Muscle layer of duodenum (tissue), 2 donors: ENCODE results near the gene SFT2D1.
A peak's percentile ranks its signal among the peaks of the same experiment; 100 is the strongest.
"Not testable (repeated sequence)": the region's sequence is repeated elsewhere in the genome, so short reads cannot be mapped to it uniquely, and the experiment has no call there.

ENCODE experiments used
- H3K27ac ChIP-seq: one replicate; pipeline ENCODE4 v1.7.0; 2013; ENCODE audit warnings: mild to moderate bottlenecking, low read length
- H3K27me3 ChIP-seq: one replicate; pipeline ENCODE4 v1.7.0; 2013; ENCODE audit warnings: low read depth, mild to moderate bottlenecking, control low read depth, low read length
- H3K36me3 ChIP-seq, 2 donors: one replicate each; pipeline ENCODE4 v1.7.0; 2013; ENCODE audit warnings: low read length in 2 of 2, control low read depth in 1 of 2, mild to moderate bottlenecking in 1 of 2; ENCODE audit not compliant: insufficient read depth in 2 of 2, control insufficient read depth in 1 of 2
- H3K4me1 ChIP-seq, 2 donors: one replicate each; pipeline ENCODE4 v1.7.0; 2013; ENCODE audit warnings: low read length in 2 of 2, mild to moderate bottlenecking in 2 of 2, control low read depth in 1 of 2, moderate library complexity in 1 of 2; ENCODE audit not compliant: insufficient read depth in 2 of 2, control insufficient read depth in 1 of 2
- H3K4me3 ChIP-seq, 2 donors: one replicate each; pipeline ENCODE4 v1.7.0; 2013; ENCODE audit warnings: low read length in 2 of 2, low read depth in 1 of 2, mild to moderate bottlenecking in 1 of 2
- H3K9me3 ChIP-seq, 2 donors: one replicate each; pipeline ENCODE4 v1.7.0; 2013; ENCODE audit warnings: low read length in 2 of 2, control low read depth in 1 of 2, mild to moderate bottlenecking in 1 of 2; ENCODE audit not compliant: control insufficient read depth in 1 of 2
- donor health status: healthy.

The SFT2D1 gene

DNA sequence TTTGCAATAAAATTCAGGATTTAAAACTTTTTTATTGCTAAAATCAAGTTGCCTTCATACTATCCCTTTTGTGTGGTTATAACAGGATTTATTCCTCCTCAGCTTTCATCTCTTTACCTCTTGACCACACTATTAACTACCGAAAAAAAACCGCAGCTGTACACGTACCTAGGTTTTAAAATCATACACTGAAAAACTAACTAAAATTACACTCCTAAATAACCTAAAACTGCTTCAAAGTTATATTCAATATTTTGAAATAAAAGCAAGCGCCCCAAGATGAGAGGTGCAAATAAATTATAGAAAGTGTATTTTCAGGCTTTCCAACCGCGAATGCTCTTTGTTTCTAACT, 39.0 kb upstream of the SFT2D1 start:
- Histone ChIP-seq H3K4me1 (peaks cover 0 to 6% of the 10 kb centered on the region in 2 donors), H3K27me3 (no peaks in the 10 kb centered on the region), H3K4me3 (peak overlapping the region; percentile 66 to 98), H3K9me3 (no peaks in the 10 kb centered on the region), H3K27ac (peak overlapping the region; percentile 56), H3K36me3 (no peaks in the 10 kb centered on the region)

DNA sequence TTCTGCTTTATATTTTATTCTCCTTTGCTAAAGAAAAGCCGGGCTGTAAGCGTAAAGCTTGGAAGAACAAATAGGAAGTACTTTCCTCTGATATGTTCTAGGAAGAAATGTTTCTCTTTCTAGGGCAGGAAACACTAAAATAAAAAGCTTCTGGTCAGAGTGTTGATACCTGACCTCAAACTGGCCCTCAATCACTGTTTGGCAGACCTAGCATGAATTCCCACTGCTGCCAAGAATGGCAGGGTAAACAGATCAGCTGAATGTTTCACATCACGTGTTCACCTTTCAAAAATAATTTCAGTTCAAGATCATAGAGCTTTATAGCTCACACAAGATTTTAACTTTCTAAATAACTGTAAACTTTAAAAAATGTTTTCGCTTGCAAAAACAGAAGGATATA, 37.5 kb upstream of the SFT2D1 start:
- no peak overlapping the region for H3K27ac ChIP-seq
- H3K9me3 ChIP-seq: no peaks in the 10 kb centered on the region
- H3K4me3 ChIP-seq: no peak overlapping the region
- H3K27me3 ChIP-seq: no peaks in the 10 kb centered on the region
- peaks cover 0 to 6% of the 10 kb centered on the region in 2 donors for H3K4me1 ChIP-seq
- no peaks in the 10 kb centered on the region for H3K36me3 ChIP-seq

DNA sequence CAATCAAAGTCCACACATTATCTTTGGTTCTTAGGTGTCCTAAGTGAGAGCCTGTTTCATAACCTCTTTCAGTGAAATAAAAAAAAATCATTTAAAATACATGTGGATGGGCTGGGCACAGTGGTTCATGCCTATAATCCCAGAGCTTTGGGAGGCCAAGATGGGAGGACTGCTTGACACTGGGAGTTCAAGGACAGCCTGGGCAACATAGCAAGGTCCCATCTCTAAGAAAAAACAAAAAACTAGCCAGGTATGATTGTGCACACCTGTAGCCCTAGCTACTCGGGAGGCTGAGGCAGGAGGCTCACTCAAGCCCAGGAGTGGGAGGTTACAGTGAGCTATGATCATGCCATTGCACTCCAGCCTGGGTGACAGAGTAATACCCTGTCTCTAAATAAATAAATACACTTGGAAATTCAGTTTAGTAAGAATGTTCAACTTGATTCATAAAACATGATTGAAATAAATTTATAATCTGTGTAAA, 36.8 kb upstream of the SFT2D1 start:
- Histone ChIP-seq H3K27ac (no peak overlapping the region), H3K36me3 (no peaks in the 10 kb centered on the region), H3K27me3 (no peaks in the 10 kb centered on the region), H3K9me3 (no peaks in the 10 kb centered on the region), H3K4me3 (no peak overlapping the region), H3K4me1 (peaks cover 0 to 6% of the 10 kb centered on the region in 2 donors)

DNA sequence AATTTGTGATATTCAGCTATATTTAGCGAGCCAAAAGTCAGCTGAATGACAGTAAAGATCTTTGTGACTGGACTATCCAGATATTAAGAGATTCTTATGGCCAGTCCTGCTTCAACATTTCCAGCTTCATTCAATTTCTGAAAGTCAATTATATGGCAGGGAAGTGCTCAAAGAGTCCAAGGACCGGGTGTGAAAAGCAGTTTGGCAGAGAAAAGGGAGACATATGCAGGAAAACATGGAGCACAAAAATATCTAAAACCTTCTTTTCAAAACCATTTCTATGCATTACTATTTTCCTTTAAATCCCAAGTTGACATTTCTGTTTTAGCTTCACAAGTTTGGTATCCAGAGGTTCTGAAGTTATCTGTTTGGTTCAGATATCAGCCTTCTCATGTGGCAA, 35.4 kb upstream of the SFT2D1 start:
- H3K27ac ChIP-seq: no peak overlapping the region
- H3K27me3 ChIP-seq: no peaks in the 10 kb centered on the region
- peaks cover 0 to 6% of the 10 kb centered on the region in 2 donors for H3K4me1 ChIP-seq

DNA sequence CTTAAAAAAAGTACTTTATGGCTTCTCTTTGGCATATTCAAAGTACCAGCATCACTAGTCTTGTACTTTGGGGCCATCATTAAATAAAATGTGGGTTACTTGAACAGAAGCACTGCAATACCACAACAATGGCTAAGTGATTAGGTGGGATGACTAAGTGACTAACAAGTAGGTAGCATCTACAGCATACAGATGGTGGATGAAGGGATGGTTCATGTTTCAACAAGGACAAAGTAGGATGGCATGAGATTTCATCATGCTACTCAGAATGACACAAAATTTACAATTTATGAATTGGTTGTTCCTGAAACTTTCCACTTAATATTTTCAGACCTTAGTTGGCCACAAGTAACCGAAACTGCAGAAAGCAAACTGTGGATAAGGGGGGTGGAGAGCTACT, 32.7 kb upstream of the SFT2D1 start:
- H3K9me3 ChIP-seq: no peaks in the 10 kb centered on the region
- no peak overlapping the region for H3K27ac ChIP-seq
- no peaks in the 10 kb centered on the region for H3K27me3 ChIP-seq
- H3K36me3 ChIP-seq: no peaks in the 10 kb centered on the region
- H3K4me3 ChIP-seq: no peak overlapping the region
- H3K4me1 ChIP-seq: no peaks in the 10 kb centered on the region

More for the DNA sequence above, 35.4 kb upstream of the SFT2D1 start:
- H3K36me3 ChIP-seq: no peaks in the 10 kb centered on the region
- no peak overlapping the region for H3K4me3 ChIP-seq
- no peaks in the 10 kb centered on the region for H3K9me3 ChIP-seq

DNA sequence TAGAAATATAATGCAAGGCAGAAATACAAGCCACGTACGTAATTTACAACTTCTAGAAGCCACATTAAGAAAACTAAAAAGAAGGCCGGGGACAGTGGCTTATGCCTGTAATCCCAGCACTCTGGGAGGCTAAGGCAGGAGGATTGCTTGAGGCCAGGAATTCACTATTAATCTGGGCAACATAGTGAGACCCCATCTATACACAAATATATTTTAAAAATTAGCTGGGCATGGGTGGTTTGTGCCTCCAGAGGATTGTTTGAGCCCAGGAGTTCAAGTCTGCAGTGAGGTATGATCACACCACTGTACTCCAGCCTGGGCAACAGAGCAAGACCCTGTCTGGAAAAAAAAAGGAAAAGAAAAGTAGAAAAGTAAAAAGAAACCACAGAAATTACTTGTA, 28.1 kb upstream of the SFT2D1 start:
- Histone ChIP-seq H3K4me1 (peaks cover 0 to under 1% of the 10 kb centered on the region in 2 donors), H3K27ac (no peak overlapping the region), H3K27me3 (no peaks in the 10 kb centered on the region), H3K9me3 (no peaks in the 10 kb centered on the region), H3K4me3 (no peak overlapping the region), H3K36me3 (peaks cover 0 to 11% of the 10 kb centered on the region in 2 donors)

DNA sequence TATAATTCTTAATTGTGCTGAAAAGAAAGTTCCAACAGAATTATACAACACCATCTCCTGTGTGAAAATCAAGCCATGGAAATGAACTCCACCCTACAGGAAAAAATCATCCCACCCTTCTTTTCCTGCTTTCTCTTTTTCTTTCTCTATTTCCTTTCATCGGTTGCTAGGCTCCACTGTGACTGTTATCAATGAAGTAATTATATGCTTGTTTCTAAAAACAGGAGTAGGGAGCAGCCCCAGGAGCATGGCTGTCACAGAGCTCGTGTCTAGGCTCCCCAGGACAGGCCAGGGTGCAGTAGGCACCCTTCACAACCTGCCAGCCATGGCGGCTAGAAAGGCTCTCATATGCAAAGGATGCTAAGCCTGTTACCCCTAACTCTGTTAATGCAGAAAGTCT, 27.4 kb upstream of the SFT2D1 start:
- H3K9me3 ChIP-seq: no peaks in the 10 kb centered on the region
- no peaks in the 10 kb centered on the region for H3K27me3 ChIP-seq
- H3K4me1 ChIP-seq: peaks cover 0 to 3% of the 10 kb centered on the region in 2 donors
- H3K4me3 ChIP-seq: no peak overlapping the region
- H3K36me3 ChIP-seq: peaks cover 1 to 12% of the 10 kb centered on the region in 2 donors
- no peak overlapping the region for H3K27ac ChIP-seq

DNA sequence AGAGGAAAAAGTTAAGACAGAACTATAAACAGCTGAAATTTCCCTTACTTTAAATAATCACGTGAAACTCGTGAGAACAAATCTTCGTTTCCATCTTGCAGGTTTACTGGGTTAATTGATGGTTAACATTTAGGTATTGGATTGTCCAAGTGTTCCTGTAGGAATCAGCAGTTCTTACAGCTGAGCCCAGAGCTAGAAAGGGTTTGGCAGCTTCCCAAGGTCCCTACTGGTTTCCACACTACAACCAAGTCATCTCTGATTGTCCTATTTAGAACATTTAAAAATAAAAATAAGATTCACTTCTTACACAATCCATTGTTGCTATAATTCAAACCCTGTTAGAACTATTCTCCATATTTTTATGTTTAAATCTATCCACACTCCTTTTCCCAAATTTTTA, 24.6 kb upstream of the SFT2D1 start:
- no peaks in the 10 kb centered on the region for H3K27me3 ChIP-seq
- H3K27ac ChIP-seq: no peak overlapping the region
- H3K36me3 ChIP-seq: peaks cover 6 to 16% of the 10 kb centered on the region in 2 donors
- no peak overlapping the region for H3K4me3 ChIP-seq
- no peaks in the 10 kb centered on the region for H3K9me3 ChIP-seq
- H3K4me1 ChIP-seq: peaks cover 0 to 9% of the 10 kb centered on the region in 2 donors

DNA sequence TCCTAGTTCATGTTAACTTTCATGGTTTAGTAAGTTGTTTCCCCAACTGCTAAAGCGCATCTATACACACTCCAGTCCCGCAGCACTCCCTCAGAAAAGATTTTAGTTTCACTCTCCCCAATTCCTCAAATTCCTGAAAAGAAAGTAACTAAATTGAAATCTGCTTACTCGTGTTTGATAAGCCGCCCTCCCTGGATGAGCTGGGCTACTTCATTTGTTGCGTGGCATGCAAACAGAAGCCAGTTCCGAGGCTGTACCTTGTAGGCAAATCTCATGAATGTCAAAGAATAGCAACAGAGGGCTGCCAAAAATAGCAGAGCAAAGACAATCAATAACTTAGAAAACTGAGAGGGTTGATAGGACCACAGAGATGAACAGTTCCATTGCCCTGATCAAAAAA, 23.5 kb upstream of the SFT2D1 start:
- Histone ChIP-seq H3K36me3 (peaks cover 6 to 16% of the 10 kb centered on the region in 2 donors), H3K4me3 (no peak overlapping the region), H3K27me3 (no peaks in the 10 kb centered on the region), H3K27ac (peak overlapping the region; percentile 22), H3K9me3 (no peaks in the 10 kb centered on the region), H3K4me1 (peaks cover 0 to 9% of the 10 kb centered on the region in 2 donors)

DNA sequence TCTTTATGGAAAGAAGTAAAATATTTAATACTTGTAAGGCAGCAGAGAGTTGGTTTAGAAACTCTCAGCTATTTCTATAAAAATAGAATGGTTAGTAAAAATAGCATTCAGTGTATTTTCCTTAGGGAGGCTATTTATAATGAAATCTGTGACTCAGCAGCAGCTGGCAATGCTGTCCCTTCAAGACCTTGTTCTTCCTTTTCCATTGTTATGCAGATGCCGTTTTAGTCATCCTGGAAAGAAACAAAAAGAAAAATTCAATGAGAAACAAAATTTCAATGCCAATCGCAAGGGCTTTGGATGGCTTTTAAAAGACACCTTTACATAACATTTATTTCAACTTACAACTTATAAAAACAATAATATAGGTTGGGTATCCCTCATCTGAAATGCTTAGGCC, 22.9 kb upstream of the SFT2D1 start:
- H3K27ac ChIP-seq: peak overlapping the region; percentile 22
- H3K4me1 ChIP-seq: peaks cover 0 to 9% of the 10 kb centered on the region in 2 donors
- H3K36me3 ChIP-seq: peaks cover 6 to 16% of the 10 kb centered on the region in 2 donors
- no peaks in the 10 kb centered on the region for H3K27me3 ChIP-seq
- H3K9me3 ChIP-seq: no peaks in the 10 kb centered on the region
- no peak overlapping the region for H3K4me3 ChIP-seq

DNA sequence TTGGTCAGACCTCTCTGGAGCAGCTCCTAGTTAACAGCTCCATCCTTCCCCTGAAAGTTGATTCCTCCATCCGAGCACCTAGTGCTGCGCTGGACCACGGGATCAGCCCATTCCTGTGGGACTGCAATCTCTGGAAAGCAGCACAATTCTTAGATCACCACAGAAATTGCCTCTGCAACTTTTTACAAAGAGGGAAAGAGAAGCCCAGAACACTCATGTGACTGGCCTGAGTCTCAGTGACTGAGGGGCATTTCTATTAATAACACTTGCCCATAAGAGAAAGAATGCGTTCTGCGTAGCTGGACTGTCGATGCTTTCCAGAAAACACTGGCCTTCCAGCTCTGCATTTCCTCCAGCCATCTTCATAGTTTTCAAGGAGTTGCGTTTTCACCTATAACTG, 22.1 kb upstream of the SFT2D1 start:
- Histone ChIP-seq H3K27ac (peak overlapping the region; percentile 57), H3K4me1 (peaks cover 0 to 9% of the 10 kb centered on the region in 2 donors), H3K36me3 (peaks cover 6 to 16% of the 10 kb centered on the region in 2 donors), H3K27me3 (no peaks in the 10 kb centered on the region), H3K4me3 (no peak overlapping the region), H3K9me3 (no peaks in the 10 kb centered on the region)

DNA sequence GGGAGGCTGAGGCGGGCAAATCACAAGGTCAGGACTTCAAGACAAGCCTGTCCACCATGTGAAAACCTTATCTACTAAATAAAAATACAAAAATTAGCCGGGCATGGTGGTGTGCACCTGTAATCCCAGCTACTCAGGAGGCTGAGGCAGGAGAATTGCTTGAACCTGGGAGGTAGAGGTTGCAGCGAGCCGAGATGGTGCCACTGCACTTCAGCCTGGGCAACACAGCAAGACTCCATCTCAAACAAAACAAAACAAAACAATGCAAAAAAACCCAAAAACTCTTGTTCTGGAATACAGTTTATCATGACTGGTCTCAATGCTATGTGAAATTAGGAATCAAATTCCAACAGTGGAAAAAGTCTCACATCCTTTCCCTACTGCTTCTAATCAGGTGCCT, 20.1 kb upstream of the SFT2D1 start:
- H3K9me3 ChIP-seq, H3K4me3 ChIP-seq, H3K4me1 ChIP-seq, H3K27me3 ChIP-seq, H3K27ac ChIP-seq: not testable (repeated sequence)
- H3K36me3 ChIP-seq: peaks cover 6 to 16% of the 10 kb centered on the region in 2 donors
